Measurements from ENCODE around the gene SIPA1L3.

- TF ChIP-seq CTCF (IDR thresholded peaks at IDR 0.05; ENCODE audit: insufficient read depth, low read depth, low read length) = no peak
- no peak for TF ChIP-seq EZH2 (IDR thresholded peaks at IDR 0.05; ENCODE audit: insufficient read depth, low read length)
Observed at GRCh38 chr19:38183251-38183897, 276.4 kb downstream of the SIPA1L3 start.
